Keratinocyte (primary cell): ENCODE results near the gene SLC34A2. TPM values are rescaled to one million over a fixed set of nuclear protein-coding genes. Genes with fewer than 3 reads are reported as not detected.
"Not testable (repeated sequence)": the region's sequence is repeated elsewhere in the genome, so short reads cannot be mapped to it uniquely, and the experiment has no call there.

Source experiments
- DNase-seq: peaks from one replicate; pipeline ENCODE4 v3.0.0-alpha.2; 2011; ENCODE audit warnings: low read depth, missing footprints, low spot score
- FAIRE-seq: peaks from 2 replicates; lab custom pipeline; 2011; peaks lifted over from hg19 to GRCh38; lab: Jason Lieb, UNC
- H2AFZ ChIP-seq: 2 replicates; pipeline ENCODE4 v1.6.0; 2012; ENCODE audit warnings: low read length, control low read depth, inconsistent platforms; ENCODE audit not compliant: control insufficient read depth
- H3K27ac ChIP-seq: 2 replicates; pipeline ENCODE4 v1.5.1; 2011; ENCODE audit warnings: low read length; ENCODE audit not compliant: control insufficient read depth, insufficient read depth
- H3K27me3 ChIP-seq: 3 replicates; pipeline ENCODE4 v1.6.0; 2011; ENCODE audit warnings: low read length; ENCODE audit not compliant: control insufficient read depth, insufficient read depth; ENCODE audit errors: extremely low read depth
- H3K36me3 ChIP-seq, 2 experiments: 2 replicates in 1 of 2; 3 replicates in 1 of 2; pipeline ENCODE4 v1.5.1; 2011; ENCODE audit warnings: low read length in 2 of 2, mild to moderate bottlenecking in 1 of 2; ENCODE audit not compliant: control insufficient read depth in 2 of 2, insufficient read depth in 2 of 2; ENCODE audit errors: extremely low read depth in 1 of 2
- H3K4me1 ChIP-seq: 3 replicates; pipeline ENCODE4 v1.5.1; 2011; ENCODE audit warnings: low read length; ENCODE audit not compliant: control insufficient read depth, insufficient read depth; ENCODE audit errors: extremely low read depth
- H3K4me2 ChIP-seq: 3 replicates; pipeline ENCODE4 v1.6.0; 2011; ENCODE audit warnings: low read depth, low read length; ENCODE audit not compliant: control insufficient read depth, insufficient read depth; ENCODE audit errors: extremely low read depth
- H3K4me3 ChIP-seq, 3 experiments: fragments of 200-600 bp in 1 of 3; sonication (generic) in 1 of 3; 2 replicates in 2 of 3; 3 replicates in 1 of 3; pipeline ENCODE4 v1.5.1; 2011 to 2016; ENCODE audit warnings: low read length in 3 of 3, mild to moderate bottlenecking in 3 of 3, control low read depth in 2 of 3, inconsistent platforms in 1 of 3, low read depth in 1 of 3, mixed read lengths in 1 of 3, mixed run types in 1 of 3, moderate library complexity in 1 of 3; ENCODE audit not compliant: control insufficient read depth in 2 of 3, insufficient read depth in 2 of 3; ENCODE audit errors: extremely low read depth in 1 of 3
- H3K79me2 ChIP-seq: 2 replicates; pipeline ENCODE4 v1.6.0; 2012; ENCODE audit warnings: low read length; ENCODE audit not compliant: control insufficient read depth, insufficient read depth
- H3K9ac ChIP-seq: 3 replicates; pipeline ENCODE4 v1.6.0; 2011; ENCODE audit warnings: low read length; ENCODE audit not compliant: control insufficient read depth, insufficient read depth; ENCODE audit errors: extremely low read depth
- H3K9me1 ChIP-seq: 3 replicates; pipeline ENCODE4 v1.6.0; 2011; ENCODE audit warnings: low read length; ENCODE audit not compliant: control insufficient read depth, insufficient read depth; ENCODE audit errors: extremely low read depth
- H3K9me3 ChIP-seq: 2 replicates; pipeline ENCODE4 v1.5.1; 2012; ENCODE audit warnings: low read depth, low read length; ENCODE audit not compliant: control insufficient read depth
- H4K20me1 ChIP-seq: 3 replicates; pipeline ENCODE4 v1.6.0; 2011; ENCODE audit warnings: low read length; ENCODE audit not compliant: control insufficient read depth, insufficient read depth; ENCODE audit errors: extremely low read depth
- CTCF ChIP-seq, 3 experiments: IDR thresholded peaks in 1 of 3; conservative IDR thresholded peaks in 1 of 3; optimal IDR thresholded peaks in 1 of 3; 2 replicates in 2 of 3; 3 replicates in 1 of 3; pipeline versions ENCODE3 to v1.5.1; 2011; ENCODE audit warnings: low read length in 3 of 3, mild to moderate bottlenecking in 3 of 3, moderate library complexity in 2 of 3, control low read depth in 1 of 3, inconsistent platforms in 1 of 3; ENCODE audit not compliant: insufficient read depth in 2 of 3; ENCODE audit errors: extremely low read depth in 1 of 3
- EZH2 ChIP-seq: IDR thresholded peaks from one replicate; pipeline ENCODE4 v1.6.1; 2012; ENCODE audit warnings: inconsistent platforms, mild to moderate bottlenecking, low read length, moderate library complexity
- dilution Hi-C: fragments of 300-500 bp; cut with MboI; formaldehyde crosslinking; loops from one replicate; pipeline ENCODE4 v1.7.0; 2020; ENCODE audit warnings: low sequenced_read_pairs; ENCODE audit not compliant: extremely low pct_ligation_motif_present
- polyA plus RNA-seq, 5 experiments: library from polyadenylated mRNA; depleted of rRNA in 3 of 5; stranded (reverse) in 3 of 5; stranded (forward) in 1 of 5; unstranded in 1 of 5; fragments of >200 nt; gene quantifications; 1 replicate in 1 of 5; 2 replicates in 3 of 5; 3 replicates in 1 of 5; pipeline versions ENCODE4 v1.2.1 to v1.2.3, GENCODE V29; 2011 to 2012; ENCODE audit warnings: missing spikeins in 2 of 5, low read depth in 1 of 5, low replicate concordance in 1 of 5

The SLC34A2 gene
- polyA plus RNA-seq, 1 donor (not counting 4 experiments of a cell fraction or from before 2014, with no cell fraction given): not detected

DNA sequence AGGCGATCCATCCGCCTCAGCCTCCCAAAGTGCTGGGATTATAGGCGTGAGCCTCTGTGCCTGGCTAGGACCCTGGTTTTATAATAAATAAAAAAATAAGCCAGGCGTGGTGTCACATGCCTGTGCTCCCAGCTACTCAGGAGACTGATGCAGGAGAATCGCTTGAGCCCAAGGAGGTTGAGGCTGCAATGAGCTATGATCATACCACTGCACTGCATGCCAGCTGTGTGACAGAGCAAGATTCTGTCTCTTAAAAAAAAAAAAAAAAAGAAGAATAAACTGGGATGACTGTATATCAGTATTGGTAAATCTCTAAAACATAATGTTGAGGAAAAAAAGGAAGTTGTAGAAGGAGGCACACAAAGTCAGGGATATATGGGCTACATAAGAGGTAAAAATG, 45.7 kb upstream of the SLC34A2 start:
- no peaks in the 10 kb centered on the region for H3K4me1 ChIP-seq
- FAIRE-seq: no peak
- H3K4me2 ChIP-seq: no peak overlapping the region
- no peaks in the 10 kb centered on the region for H3K36me3 ChIP-seq
- no peak overlapping the region for H3K9ac ChIP-seq
- TF ChIP-seq CTCF (optimal IDR thresholded peaks at IDR 0.05 in 1 of 3, IDR thresholded peaks at IDR 0.05 in 1 of 3, conservative IDR thresholded peaks at IDR 0.05 in 1 of 3; ENCODE audit: extremely low read depth in 1 of 3, insufficient read depth in 2 of 3, low read length in 3 of 3) (no peak), EZH2 (no peak)
- H3K27me3 ChIP-seq: no peaks in the 10 kb centered on the region
- H3K4me3 ChIP-seq: no peak overlapping the region
- H3K79me2 ChIP-seq: no peaks in the 10 kb centered on the region
- no peaks in the 10 kb centered on the region for H3K9me3 ChIP-seq
- no peak overlapping the region for H3K27ac ChIP-seq
- H4K20me1 ChIP-seq: no peaks in the 10 kb centered on the region
- no peak for DNase-seq
- H3K9me1 ChIP-seq: no peaks in the 10 kb centered on the region
- dilution Hi-C loops: no loop called here
- no peak overlapping the region for H2AFZ ChIP-seq

GRCh38 chr4:25613613-25614012, 42.0 kb upstream of the SLC34A2 start:
- H3K9me3 ChIP-seq, dilution Hi-C loops, H2AFZ ChIP-seq, H3K9me1 ChIP-seq, DNase-seq, H3K4me1 ChIP-seq, H3K9ac ChIP-seq, H3K27ac ChIP-seq, H3K4me2 ChIP-seq, H3K4me3 ChIP-seq, H3K79me2 ChIP-seq, H3K36me3 ChIP-seq, H4K20me1 ChIP-seq, H3K27me3 ChIP-seq, FAIRE-seq: not testable (repeated sequence)

GRCh38 chr4:25614807-25615206, 40.8 kb upstream of the SLC34A2 start:
- no peak overlapping the region for H3K9ac ChIP-seq
- TF ChIP-seq CTCF (optimal IDR thresholded peaks at IDR 0.05 in 1 of 3, IDR thresholded peaks at IDR 0.05 in 1 of 3, conservative IDR thresholded peaks at IDR 0.05 in 1 of 3; ENCODE audit: extremely low read depth in 1 of 3, insufficient read depth in 2 of 3, low read length in 3 of 3) (no peak), EZH2 (no peak)
- H3K79me2 ChIP-seq: no peaks in the 10 kb centered on the region
- no peak overlapping the region for H3K27ac ChIP-seq
- H3K4me3 ChIP-seq: no peak overlapping the region
- no peaks in the 10 kb centered on the region for H3K4me1 ChIP-seq
- DNase-seq (no peak), FAIRE-seq (no peak)
- H3K9me3 ChIP-seq: no peaks in the 10 kb centered on the region
- no peaks in the 10 kb centered on the region for H3K27me3 ChIP-seq
- dilution Hi-C loops: no loop called here
- no peaks in the 10 kb centered on the region for H4K20me1 ChIP-seq
- no peak overlapping the region for H2AFZ ChIP-seq
- no peaks in the 10 kb centered on the region for H3K9me1 ChIP-seq
- no peaks in the 10 kb centered on the region for H3K36me3 ChIP-seq
- H3K4me2 ChIP-seq: no peak overlapping the region
